ENCODE measurements around the gene NFKBIL1. TPM values are rescaled to one million over a fixed set of nuclear protein-coding genes. Genes with fewer than 3 reads are reported as not detected.

The NFKBIL1 gene
- polyA plus RNA-seq, 4 donors: 18.3 to 28.7 (median 19.7) TPM

- no peak for DNase-seq (ENCODE audit: low read depth in 4 of 4, low spot score in 3 of 4)
These were observed 12.2 kb downstream of the NFKBIL1 start for GRCh38 chr6:31559606-31559957.

- no peak for DNase-seq (ENCODE audit: low read depth in 4 of 4, low spot score in 3 of 4)
These were observed 12.7 kb downstream of the NFKBIL1 start for GRCh38 chr6:31559958-31560696.

GRCh38 chr6:31560697-31561058, 13.3 kb downstream of the NFKBIL1 start:
- DNase-seq (ENCODE audit: low read depth in 4 of 4, low spot score in 3 of 4): no peak

- DNase-seq (ENCODE audit: low read depth in 4 of 4, low spot score in 3 of 4): no peak
These were observed 20.3 kb downstream of the NFKBIL1 start for GRCh38 chr6:31567531-31568370.

- DNase-seq (ENCODE audit: low read depth in 4 of 4, low spot score in 3 of 4): no peak
These were observed 21.1 kb downstream of the NFKBIL1 start for GRCh38 chr6:31568537-31568961.

GRCh38 chr6:31569861-31570536, 22.6 kb downstream of the NFKBIL1 start:
- DNase-seq (ENCODE audit: low read depth in 4 of 4, low spot score in 3 of 4): no peak

- DNase-seq (ENCODE audit: low read depth in 4 of 4, low spot score in 3 of 4): no peak
These were observed 24.9 kb downstream of the NFKBIL1 start, which contains the start of gene LTA for GRCh38 chr6:31572041-31572911. Gene LTA (plus strand): TSS chr6:31572289. CDS start chr6:31572743, 454 bp downstream.

- DNase-seq (ENCODE audit: low read depth in 4 of 4, low spot score in 3 of 4): no peak
These were observed 26.1 kb downstream of the NFKBIL1 start for GRCh38 chr6:31573239-31574105.

- no peak for DNase-seq (ENCODE audit: low read depth in 4 of 4, low spot score in 3 of 4)
These were observed 27.0 kb downstream of the NFKBIL1 start for GRCh38 chr6:31574106-31575061.

GRCh38 chr6:31575335-31575901, 28.0 kb downstream of the NFKBIL1 start, which contains the start of gene TNF:
Gene TNF (plus strand): TSS chr6:31575565. CDS start chr6:31575742, 177 bp downstream.
- no peak for DNase-seq (ENCODE audit: low read depth in 4 of 4, low spot score in 3 of 4)

- no peak for DNase-seq (ENCODE audit: low read depth in 4 of 4, low spot score in 3 of 4)
These were observed 28.7 kb downstream of the NFKBIL1 start for GRCh38 chr6:31575952-31576685.

GRCh38 chr6:31576897-31577578, 29.6 kb downstream of the NFKBIL1 start:
- no peak for DNase-seq (ENCODE audit: low read depth in 4 of 4, low spot score in 3 of 4)

GRCh38 chr6:31577579-31577966, 30.2 kb downstream of the NFKBIL1 start:
- DNase-seq (ENCODE audit: low read depth in 4 of 4, low spot score in 3 of 4): no peak

- no peak for DNase-seq (ENCODE audit: low read depth in 4 of 4, low spot score in 3 of 4)
These were observed 31.0 kb downstream of the NFKBIL1 start for GRCh38 chr6:31578184-31579118.

- no peak for DNase-seq (ENCODE audit: low read depth in 4 of 4, low spot score in 3 of 4)
These were observed 31.7 kb downstream of the NFKBIL1 start for GRCh38 chr6:31579119-31579505.
